GM18502 (cell line): ENCODE results near the gene ACE.

Source experiments
- ATAC-seq: cut with Tn5 transposase; IDR thresholded peaks from one replicate; pipeline ENCODE4 v1.9.1; 2021; ENCODE audit warnings: mild to moderate bottlenecking; ENCODE audit not compliant: unreplicated experiment, poor library complexity

The ACE gene

DNA sequence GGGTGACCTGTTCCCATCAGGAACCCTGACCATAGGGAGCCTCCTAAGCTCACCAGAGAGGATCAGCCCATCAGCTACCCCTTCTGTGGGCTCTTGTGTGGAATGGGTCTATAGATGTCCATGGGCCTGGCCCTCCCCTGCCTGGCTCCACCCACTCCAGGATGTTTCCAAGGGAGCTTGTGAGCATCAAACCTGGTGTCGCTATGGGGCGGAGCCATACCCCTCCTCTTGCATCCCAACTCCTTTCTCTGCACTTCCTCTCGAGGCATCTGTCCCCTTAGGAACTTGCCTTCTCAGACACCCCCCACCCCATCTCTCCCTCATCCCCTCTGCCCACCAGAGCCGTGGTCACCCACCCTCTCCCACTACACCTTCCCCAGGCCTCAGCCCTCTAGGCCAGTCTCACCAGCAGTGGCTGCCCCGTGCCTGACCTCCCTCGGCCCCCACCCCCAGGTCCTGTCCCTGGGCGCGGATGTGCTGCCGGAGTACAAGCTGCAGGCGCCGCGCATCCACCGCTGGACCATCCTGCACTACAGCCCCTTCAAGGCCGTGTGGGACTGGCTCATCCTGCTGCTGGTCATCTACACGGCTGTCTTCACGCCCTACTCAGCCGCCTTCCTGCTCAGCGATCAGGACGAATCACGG lies 56.7 kb downstream of the ACE start:
- ATAC-seq = no peak

DNA sequence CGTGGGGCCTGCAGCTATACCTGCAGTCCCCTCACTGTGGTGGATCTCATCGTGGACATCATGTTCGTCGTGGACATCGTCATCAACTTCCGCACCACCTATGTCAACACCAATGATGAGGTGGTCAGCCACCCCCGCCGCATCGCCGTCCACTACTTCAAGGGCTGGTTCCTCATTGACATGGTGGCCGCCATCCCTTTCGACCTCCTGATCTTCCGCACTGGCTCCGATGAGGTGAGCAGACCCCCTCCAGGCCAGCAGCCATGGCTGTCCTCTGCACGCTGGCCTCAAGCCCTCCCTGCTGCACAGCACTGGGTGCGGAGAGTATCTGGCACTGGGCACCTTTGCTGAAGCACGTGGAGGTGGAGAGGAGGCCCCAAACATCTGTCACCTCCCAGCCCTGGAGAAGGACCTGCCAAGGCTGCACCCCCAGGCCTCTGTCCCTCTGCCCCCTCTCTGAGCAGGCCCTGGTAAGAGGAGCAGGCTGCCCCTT lies 57.3 kb downstream of the ACE start:
- ATAC-seq = no peak

DNA sequence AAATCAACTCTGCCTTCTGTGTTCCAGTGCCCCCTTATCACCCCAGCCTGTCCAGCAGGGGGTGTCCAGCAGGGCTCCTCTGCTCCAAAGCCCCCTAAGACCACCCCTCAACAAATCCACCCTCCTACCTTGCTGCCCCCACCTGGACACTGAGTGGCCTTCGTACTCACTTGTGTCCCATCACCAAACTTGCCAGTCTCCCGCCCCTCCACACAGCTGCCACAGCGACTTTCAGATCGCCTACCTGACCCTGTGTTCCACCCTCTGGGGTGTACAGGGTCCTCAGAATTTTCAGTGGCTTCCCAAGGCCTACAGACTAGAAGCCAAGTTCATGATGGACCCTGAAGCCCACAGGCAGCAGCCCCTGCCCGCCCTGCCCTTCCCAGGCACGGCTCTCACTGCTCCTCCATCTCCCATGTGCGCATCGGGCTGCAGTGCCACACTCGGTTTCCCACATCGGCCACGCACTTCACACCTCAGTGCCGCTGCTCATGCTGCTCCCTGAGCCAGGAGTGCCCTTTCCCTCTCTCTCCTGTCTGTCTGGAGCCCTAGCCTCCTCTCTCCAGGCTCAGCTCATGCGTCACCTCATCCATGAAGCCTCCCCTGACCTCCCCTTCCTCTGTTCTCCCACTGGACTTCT lies 58.1 kb downstream of the ACE start:
- no peak for ATAC-seq

DNA sequence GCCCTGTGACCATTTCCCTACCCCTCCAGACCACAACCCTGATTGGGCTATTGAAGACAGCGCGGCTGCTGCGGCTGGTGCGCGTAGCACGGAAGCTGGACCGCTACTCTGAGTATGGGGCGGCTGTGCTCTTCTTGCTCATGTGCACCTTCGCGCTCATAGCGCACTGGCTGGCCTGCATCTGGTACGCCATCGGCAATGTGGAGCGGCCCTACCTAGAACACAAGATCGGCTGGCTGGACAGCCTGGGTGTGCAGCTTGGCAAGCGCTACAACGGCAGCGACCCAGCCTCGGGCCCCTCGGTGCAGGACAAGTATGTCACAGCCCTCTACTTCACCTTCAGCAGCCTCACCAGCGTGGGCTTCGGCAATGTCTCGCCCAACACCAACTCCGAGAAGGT lies 58.8 kb downstream of the ACE start:
- no peak for ATAC-seq

DNA sequence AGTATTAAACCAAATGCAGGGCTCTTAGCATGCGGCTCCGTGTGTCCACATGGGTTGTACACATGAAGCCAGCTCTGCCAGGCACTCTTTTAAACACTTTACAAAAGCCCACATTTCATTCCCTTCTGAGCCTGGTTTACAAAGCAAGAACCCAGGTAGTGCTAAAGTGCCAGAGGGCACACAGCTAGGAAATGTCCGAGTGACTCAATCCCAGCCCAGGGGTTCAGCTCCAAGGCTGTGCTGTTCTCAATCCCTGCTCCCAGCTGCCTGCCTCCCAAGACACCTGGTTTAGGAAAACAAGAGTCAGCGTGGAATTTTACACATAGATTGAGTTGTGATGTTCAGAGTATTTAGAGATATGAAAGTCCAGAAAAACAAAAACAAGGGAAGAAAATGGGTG lies 60.1 kb downstream of the ACE start:
- no peak for ATAC-seq

DNA sequence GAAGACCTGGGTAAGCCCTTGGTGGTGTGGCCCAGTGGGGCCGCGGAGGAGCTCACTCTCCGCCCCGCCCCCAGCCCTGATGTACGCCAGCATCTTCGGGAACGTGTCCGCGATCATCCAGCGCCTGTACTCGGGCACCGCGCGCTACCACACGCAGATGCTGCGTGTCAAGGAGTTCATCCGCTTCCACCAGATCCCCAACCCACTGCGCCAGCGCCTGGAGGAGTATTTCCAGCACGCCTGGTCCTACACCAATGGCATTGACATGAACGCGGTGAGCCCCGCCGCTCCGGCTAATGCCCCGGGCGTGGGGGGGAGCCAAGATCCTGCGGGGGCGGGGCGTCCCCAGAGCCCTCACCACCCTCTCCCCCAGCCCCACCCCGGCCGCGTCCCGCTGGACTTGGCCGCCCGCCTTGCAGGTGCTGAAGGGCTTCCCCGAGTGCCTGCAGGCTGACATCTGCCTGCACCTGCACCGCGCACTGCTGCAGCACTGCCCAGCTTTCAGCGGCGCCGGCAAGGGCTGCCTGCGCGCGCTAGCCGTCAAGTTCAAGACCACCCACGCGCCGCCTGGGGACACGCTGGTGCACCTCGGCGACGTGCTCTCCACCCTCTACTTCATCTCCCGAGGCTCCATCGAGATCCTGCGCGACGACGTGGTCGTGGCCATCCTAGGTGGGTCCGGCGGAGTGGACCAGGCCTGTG lies 61.3 kb downstream of the ACE start:
- no peak for ATAC-seq

DNA sequence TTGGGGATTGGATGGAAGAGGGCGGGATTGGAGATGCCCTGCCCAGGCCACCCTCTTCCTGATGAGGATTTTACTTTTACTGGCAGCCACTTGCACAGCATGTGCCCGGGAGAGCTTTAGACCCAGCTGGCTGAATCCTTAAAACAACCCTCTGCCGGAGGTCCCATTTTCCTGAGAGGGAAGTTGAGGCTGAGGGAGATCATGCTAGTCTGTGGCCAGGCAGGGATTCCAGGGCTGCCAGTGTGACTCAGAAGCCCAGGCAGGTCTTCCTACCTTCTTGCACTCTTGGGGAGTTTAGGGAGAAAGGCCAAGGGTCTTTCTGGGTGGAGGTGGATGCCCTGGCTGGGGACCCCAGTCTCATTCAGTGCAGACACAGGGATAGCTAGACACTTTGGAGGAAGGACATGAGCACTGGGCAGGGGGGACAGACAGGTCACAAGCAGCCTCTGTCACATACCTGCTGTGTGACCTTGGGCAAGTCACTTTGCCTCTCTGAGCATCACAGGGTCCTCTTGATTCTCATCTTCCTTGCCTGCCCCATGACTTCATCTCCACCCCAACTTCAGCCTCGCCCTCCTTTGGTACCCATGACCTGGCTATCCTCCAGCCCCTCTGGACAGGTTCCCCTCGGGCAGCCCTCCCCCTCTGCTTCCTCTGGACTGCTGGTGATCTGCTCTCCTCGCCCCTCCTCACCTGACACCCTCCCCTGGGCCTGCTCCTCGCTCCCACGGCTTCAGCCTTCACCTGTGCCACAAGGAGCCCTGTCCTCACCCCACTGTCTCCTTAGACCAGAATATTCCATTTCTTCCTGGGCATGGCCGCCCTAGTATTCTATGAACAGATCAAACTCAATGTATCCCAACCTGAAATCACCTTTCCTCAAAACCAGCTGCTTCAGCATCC lies 62.1 kb downstream of the ACE start:
- ATAC-seq = no peak

DNA sequence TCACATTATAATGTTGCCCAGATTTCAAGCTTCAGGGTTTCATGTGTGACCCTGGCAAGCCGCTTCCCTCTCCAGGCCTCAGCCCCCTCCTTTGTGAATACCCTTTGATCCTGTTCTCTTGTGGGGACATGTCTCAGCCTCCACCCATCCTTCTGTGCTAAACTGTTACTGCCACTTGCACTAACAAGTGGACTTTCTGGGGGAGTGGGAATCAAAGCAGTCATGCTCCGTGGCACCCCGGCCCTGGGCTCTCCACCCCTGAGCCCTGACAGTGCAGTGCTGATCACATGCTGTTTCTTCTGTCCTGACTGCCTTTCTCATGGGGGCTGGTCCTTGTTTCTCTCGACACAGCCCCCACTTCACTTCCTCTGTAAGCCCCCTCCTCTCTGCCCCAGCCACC lies 63.7 kb downstream of the ACE start:
- ATAC-seq = no peak

DNA sequence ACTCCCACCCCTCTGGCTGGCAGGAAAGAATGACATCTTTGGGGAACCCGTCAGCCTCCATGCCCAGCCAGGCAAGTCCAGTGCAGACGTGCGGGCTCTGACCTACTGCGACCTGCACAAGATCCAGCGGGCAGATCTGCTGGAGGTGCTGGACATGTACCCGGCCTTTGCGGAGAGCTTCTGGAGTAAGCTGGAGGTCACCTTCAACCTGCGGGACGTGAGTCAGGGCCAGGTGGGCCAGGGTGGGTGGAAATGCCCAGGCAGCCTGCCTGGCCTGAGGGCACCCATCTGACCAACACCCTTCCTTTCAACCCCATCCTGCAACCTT lies 65.3 kb downstream of the ACE start:
- ATAC-seq = no peak

DNA sequence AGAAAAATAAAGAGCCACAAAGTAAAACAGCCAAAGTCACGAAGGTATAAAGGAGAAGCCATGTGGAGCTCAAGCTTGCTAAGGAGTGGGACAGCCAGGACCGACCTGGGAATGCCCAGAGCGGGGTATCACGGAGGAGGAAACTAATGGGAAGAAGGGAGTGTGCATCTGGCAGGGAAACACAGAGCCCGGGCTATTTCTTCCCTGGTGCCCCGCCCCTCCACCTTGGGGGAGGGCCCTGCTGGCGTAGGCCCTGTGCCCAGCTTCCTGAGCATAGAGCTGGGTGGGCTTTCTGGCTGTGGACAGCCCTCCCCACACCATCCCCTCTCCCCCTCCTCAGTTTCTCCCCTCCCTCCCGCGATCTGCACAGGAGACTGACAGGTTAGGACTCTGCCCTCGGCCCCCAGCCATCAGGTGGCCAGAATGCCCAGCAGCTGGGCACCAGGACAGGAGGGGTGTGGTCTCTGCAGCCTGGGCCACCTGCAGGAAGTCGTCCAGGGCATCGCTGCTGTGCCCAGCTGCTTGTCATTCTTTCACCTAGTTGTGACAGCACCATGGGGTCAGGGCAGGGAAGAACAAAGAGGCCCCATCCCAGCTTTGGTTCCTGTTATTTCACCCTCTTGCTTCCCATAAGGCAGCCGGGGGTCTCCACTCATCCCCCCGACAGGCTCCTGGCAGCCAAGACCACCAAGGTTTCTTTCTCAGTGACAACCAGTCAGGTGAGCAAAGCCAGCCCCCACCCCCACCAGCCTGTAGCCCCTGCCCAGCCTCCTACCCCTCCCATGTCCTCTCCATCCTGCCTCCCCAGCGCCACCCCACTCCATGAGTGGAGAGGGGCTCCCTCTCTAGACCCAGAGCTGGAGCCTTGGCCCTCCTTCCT lies 66.3 kb downstream of the ACE start:
- ATAC-seq = no peak

DNA sequence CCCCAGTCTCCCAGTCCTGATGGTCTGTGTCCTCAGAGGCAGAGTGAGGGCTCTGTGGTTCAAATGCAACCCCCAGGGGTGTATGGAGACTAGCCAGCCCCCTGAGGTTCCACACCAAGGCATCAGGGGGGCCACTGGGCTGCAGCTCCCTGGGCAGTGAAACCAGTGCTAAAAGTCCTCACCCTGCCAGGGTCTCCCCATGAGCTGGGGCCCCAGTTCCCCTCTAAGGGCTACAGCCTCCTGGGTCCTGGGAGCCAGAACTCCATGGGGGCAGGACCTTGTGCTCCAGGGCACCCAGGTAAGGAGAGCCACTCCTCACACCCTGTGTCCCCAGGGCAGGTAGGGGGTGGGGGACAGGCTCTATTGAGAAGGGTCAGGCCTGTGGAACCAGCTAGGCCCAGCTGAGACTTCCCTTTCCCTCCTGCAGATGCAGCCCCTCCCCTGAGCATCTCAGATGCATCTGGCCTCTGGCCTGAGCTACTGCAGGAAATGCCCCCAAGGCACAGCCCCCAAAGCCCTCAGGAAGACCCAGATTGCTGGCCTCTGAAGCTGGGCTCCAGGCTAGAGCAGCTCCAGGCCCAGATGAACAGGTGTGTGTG lies 67.1 kb downstream of the ACE start:
- no peak for ATAC-seq

DNA sequence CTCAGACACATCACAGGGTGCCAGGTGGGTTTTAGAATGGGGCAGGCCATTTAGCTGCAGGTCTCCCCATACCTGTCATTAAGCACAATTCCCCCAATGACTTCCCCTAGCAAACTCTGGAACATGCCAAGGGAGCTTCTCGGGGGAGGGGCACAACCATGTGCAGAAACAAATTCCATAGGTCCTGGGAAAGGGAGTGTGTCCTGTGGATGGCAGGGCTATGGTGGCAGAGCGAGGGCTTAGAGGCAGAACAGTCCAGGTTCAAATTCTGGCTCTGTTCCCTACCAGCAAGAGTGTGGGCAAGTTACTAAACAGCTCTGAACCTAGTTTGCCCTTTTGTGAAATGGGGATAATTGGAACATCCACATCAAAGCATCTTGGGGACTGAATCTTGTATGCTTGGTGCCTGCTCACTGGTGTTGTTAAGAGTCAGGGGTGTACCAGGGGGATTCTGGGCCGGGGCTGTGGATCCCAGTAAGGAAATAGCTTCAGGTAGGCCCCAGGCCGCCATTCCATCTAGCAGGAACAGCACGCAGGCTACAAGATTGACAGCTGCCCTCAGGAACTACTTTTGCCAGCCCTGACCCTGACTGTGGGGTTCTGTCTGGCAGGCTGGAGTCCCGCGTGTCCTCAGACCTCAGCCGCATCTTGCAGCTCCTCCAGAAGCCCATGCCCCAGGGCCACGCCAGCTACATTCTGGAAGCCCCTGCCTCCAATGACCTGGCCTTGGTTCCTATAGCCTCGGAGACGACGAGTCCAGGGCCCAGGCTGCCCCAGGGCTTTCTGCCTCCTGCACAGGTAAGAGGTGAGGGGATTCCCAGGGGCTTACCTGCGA lies 67.8 kb downstream of the ACE start:
- ATAC-seq = no peak

DNA sequence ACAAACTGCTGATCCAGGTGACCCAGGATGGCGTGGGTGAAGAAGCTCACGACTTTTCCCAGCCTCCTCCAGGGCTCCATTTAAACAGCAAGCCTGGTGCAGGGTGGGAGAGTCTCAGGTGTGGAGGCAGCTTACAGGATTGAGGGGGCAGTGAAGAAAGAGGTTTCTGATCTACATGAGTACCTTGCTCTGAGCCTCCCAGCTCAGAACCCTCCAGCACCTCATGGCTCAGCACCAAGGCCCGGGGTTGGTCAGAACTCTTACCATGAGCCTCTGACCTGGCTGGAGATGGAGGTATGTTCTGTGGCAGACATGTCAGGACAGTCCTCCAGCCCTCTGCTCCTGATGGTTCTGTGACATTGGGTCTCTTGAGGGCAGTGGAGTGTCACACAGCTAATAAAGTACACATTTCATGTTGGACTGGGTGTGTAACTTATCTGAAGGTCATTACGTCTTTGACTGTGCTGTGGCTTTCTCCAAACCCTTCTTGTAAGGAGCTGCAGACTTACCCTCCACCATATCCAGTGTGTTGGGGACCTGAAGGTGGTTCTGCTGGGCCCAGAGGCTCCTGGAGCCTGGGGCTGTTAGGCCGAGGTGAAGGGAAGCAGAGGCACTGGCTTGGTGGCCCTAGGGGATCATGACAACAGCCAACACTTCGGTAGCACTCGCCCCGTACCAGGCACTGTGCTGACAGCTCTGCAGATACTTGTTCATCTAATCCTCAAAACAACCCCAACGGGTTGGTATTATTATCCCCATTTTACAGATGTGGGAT lies 69.6 kb downstream of the ACE start:
- ATAC-seq = no peak

DNA sequence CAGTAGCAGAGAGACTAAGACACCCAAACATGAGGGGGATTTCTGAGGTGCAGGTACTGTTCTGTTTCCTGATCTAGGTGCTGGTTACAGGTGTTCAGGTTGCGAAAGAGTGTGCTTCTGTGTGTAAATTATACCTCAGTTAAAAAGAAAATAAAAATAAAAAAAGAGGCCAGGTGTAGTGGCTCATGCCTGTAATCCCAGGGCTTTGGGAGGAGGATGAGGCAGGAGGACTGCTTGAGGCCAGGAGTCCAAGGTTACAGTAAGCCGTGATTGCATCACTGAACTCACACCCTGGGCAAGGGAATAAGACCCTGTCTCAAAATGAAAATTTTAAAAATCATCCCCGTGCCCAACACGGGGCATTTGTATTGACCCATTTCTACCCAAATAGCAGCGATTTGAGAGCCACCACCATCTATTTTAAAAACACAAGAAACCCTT lies 70.2 kb downstream of the ACE start:
- ATAC-seq = no peak
